Gastroesophageal sphincter (tissue), 3 donors: Measurements from ENCODE around the gene DOK6.

Source experiments
- CTCF ChIP-seq, 4 experiments: fragments of 200-600 bp in 2 of 4; fragments of 450-650 bp in 2 of 4; sonication (generic) in 1 of 4; IDR thresholded peaks; one replicate each; pipeline ENCODE4 v1.5.1; 2017 to 2019; ENCODE audit warnings: antibody characterized with exemption in 4 of 4, mild to moderate bottlenecking in 2 of 4, moderate library complexity in 2 of 4
- POLR2A ChIP-seq, 2 donors: fragments of 450-650 bp; IDR thresholded peaks; one replicate each; pipeline ENCODE4 v1.6.1; 2017; ENCODE audit warnings: antibody characterized with exemption in 2 of 2, mild to moderate bottlenecking in 2 of 2, moderate library complexity in 1 of 2
- POLR2AphosphoS5 ChIP-seq: sonication (generic); formaldehyde crosslinking; IDR thresholded peaks from one replicate; pipeline ENCODE4 v1.6.1; 2017; ENCODE audit warnings: antibody characterized with exemption

GRCh38 chr18:69492861-69493260, 92.2 kb downstream of the DOK6 start:
- no peak for TF ChIP-seq CTCF (IDR thresholded peaks at IDR 0.05)
- no peak for TF ChIP-seq POLR2AphosphoS5
- no peak for TF ChIP-seq POLR2A (IDR thresholded peaks at IDR 0.05)
